Suppressor macrophage (primary cell): Measurements from ENCODE around the gene TMEM219.
A peak's percentile ranks its signal among the peaks of the same experiment; 100 is the strongest.
"Not testable (repeated sequence)": the region's sequence is repeated elsewhere in the genome, so short reads cannot be mapped to it uniquely, and the experiment has no call there.

ENCODE experiments used
- DNase-seq, 4 experiments: peaks; one replicate each; pipeline ENCODE4 v3.0.0-alpha.2; 2020 to 2022
- total RNA-seq, 17 experiments: gene quantifications; one replicate each; lab custom pipeline; 2026; ENCODE audit warnings: mixed read lengths in 6 of 17, inconsistent platforms in 3 of 17; lab: John Stamatoyannopoulos, UW

The TMEM219 gene
- total RNA-seq, result 57.9 to 108 (median 82.0) reads per million in 17 experiments

GRCh38 chr16:29961479-29962343, at the start of gene TMEM219:
TSS of gene TMEM219 (plus strand) at chr16:29962079. CDS start at chr16:29963144, 1,065 bp downstream.
- DNase-seq, result peak; percentile 95 to 98 (median 98)

- DNase-seq, result no peak
Measured at GRCh38 chr16:29912087-29912486, 49.8 kb upstream of the TMEM219 start.

GRCh38 chr16:29913514-29913913, 48.4 kb upstream of the TMEM219 start:
- no peak for DNase-seq

GRCh38 chr16:29915590-29916247, 46.2 kb upstream of the TMEM219 start:
- DNase-seq, result no peak

GRCh38 chr16:29916979-29917378, 44.9 kb upstream of the TMEM219 start:
- DNase-seq, result peak in 2 of 4 experiments; percentile 24 to 33

GRCh38 chr16:29920288-29921033, 41.4 kb upstream of the TMEM219 start:
- no peak for DNase-seq

- no peak for DNase-seq
Measured at GRCh38 chr16:29921034-29921385, 40.9 kb upstream of the TMEM219 start.

- no peak for DNase-seq
Measured at GRCh38 chr16:29922326-29922725, 39.6 kb upstream of the TMEM219 start.

- DNase-seq, result no peak
Measured at GRCh38 chr16:29922986-29923501, 38.8 kb upstream of the TMEM219 start.

GRCh38 chr16:29925105-29925756, 36.6 kb upstream of the TMEM219 start:
- peak in 2 of 4 experiments; percentile 23 to 32 for DNase-seq

- peak; percentile 93 to 97 (median 96) for DNase-seq
Measured at GRCh38 chr16:29925781-29926710, 35.8 kb upstream of the TMEM219 start, which contains the start of gene KCTD13. TSS of gene KCTD13 (minus strand) at chr16:29926226. CDS start at chr16:29926033, 193 bp downstream.

- no peak for DNase-seq
Measured at GRCh38 chr16:29926711-29927052, 35.2 kb upstream of the TMEM219 start.

- DNase-seq, result no peak
Measured at GRCh38 chr16:29927070-29927905, 34.6 kb upstream of the TMEM219 start.

GRCh38 chr16:29931750-29932149, 30.1 kb upstream of the TMEM219 start:
- not testable (repeated sequence) for DNase-seq

- no peak for DNase-seq
Measured at GRCh38 chr16:29940656-29941055, 21.2 kb upstream of the TMEM219 start.

- no peak for DNase-seq
Measured at GRCh38 chr16:29943846-29944799, 17.8 kb upstream of the TMEM219 start.

GRCh38 chr16:29947897-29948296, 14.0 kb upstream of the TMEM219 start:
- no peak for DNase-seq

- DNase-seq, result peak in 1 of 4 experiments; percentile 23
Measured at GRCh38 chr16:29950806-29951461, 10.9 kb upstream of the TMEM219 start.
